Esophagus (tissue), 2 donors: Measurements from ENCODE around the gene OTOL1. TPM values are rescaled to one million over a fixed set of nuclear protein-coding genes. Genes with fewer than 3 reads are reported as not detected.

ENCODE experiments used
- H3K27ac ChIP-seq, 2 donors: one replicate each; pipeline ENCODE4 v1.5.1; 2013; ENCODE audit warnings: low read depth in 2 of 2, mild to moderate bottlenecking in 2 of 2, inconsistent platforms in 1 of 2, low read length in 1 of 2, moderate library complexity in 1 of 2
- H3K27me3 ChIP-seq, 2 donors: one replicate each; pipeline ENCODE4 v1.6.1; 2013; ENCODE audit warnings: low read length in 2 of 2, control low read depth in 1 of 2, mild to moderate bottlenecking in 1 of 2; ENCODE audit not compliant: insufficient read depth in 2 of 2, control insufficient read depth in 1 of 2
- H3K36me3 ChIP-seq, 2 donors: one replicate each; pipeline ENCODE4 v1.6.1; 2013; ENCODE audit warnings: low read length in 1 of 2; ENCODE audit not compliant: control insufficient read depth in 2 of 2, insufficient read depth in 2 of 2
- H3K4me1 ChIP-seq, 2 donors: one replicate each; pipeline ENCODE4 v1.6.1; 2013; ENCODE audit warnings: low read length in 1 of 2; ENCODE audit not compliant: control insufficient read depth in 2 of 2, insufficient read depth in 2 of 2
- H3K4me3 ChIP-seq, 2 donors: one replicate each; pipeline ENCODE4 v1.5.1; 2013; ENCODE audit warnings: low read length in 2 of 2, mild to moderate bottlenecking in 2 of 2, low read depth in 1 of 2, moderate library complexity in 1 of 2
- H3K9me3 ChIP-seq, 2 donors: one replicate each; pipeline ENCODE4 v1.6.1; 2013; ENCODE audit warnings: mild to moderate bottlenecking in 2 of 2, low read depth in 1 of 2, low read length in 1 of 2, moderate library complexity in 1 of 2; ENCODE audit not compliant: control insufficient read depth in 2 of 2, insufficient read depth in 1 of 2
- WGBS, 2 donors: extraction: QIAGEN DNeasy Blood & Tissue Kit; methylation state at CpG; one replicate each; pipeline ENCODE4 v1.1.7; 2013; 5-methylcytosine and 5-hydroxymethylcytosine counted together
- polyA plus RNA-seq, 2 donors: library from polyadenylated mRNA; stranded (reverse); fragments of 200-250 nt; gene quantifications; one replicate each; pipeline ENCODE4 v1.2.3, GENCODE V29; 2013
- donor health status: healthy with polysubstance abuse.
- donor health status: Bipolar disorder and iron deficiency.

Gene OTOL1
- polyA plus RNA-seq, 2 donors, result not detected

- Histone ChIP-seq H3K9me3 (no peaks in the 10 kb centered on the region), H3K36me3 (no peaks in the 10 kb centered on the region), H3K27me3 (no peaks in the 10 kb centered on the region), H3K27ac (no peak overlapping the region), H3K4me1 (no peaks in the 10 kb centered on the region), H3K4me3 (no peak overlapping the region)
- WGBS, 2 donors, result 47 to 64% methylated on average over 6 of the region's 6 CpGs
Measured at GRCh38 chr3:161510510-161511260, 14.1 kb downstream of the OTOL1 start.

GRCh38 chr3:161523916-161524315 lies 27.3 kb downstream of the OTOL1 start:
- H3K9me3 ChIP-seq, result no peaks in the 10 kb centered on the region
- WGBS, 2 donors, result 90 to 92% methylated on average over 1 of the region's 1 CpG
- H3K27me3 ChIP-seq, result no peaks in the 10 kb centered on the region
- no peaks in the 10 kb centered on the region for H3K4me1 ChIP-seq
- no peaks in the 10 kb centered on the region for H3K36me3 ChIP-seq
- H3K27ac ChIP-seq, result no peak overlapping the region
- H3K4me3 ChIP-seq, result no peak overlapping the region

GRCh38 chr3:161531930-161532329 lies 35.3 kb downstream of the OTOL1 start:
- Histone ChIP-seq H3K4me1 (no peaks in the 10 kb centered on the region), H3K27me3 (no peaks in the 10 kb centered on the region), H3K9me3 (no peaks in the 10 kb centered on the region), H3K27ac (no peak overlapping the region), H3K36me3 (no peaks in the 10 kb centered on the region), H3K4me3 (no peak overlapping the region)
- WGBS, 2 donors, result 58 to 62% methylated on average over 1 of the region's 1 CpG

GRCh38 chr3:161540594-161540993 lies 44.0 kb downstream of the OTOL1 start:
- WGBS, 2 donors, result 58 to 63% methylated on average over 1 of the region's 1 CpG
- H3K27me3 ChIP-seq, result no peaks in the 10 kb centered on the region
- no peaks in the 10 kb centered on the region for H3K4me1 ChIP-seq
- H3K36me3 ChIP-seq, result no peaks in the 10 kb centered on the region
- H3K4me3 ChIP-seq, result no peak overlapping the region
- H3K9me3 ChIP-seq, result no peaks in the 10 kb centered on the region
- no peak overlapping the region for H3K27ac ChIP-seq

- no peaks in the 10 kb centered on the region for H3K27me3 ChIP-seq
- WGBS, 2 donors, result 96 to 100% methylated on average over 1 of the region's 1 CpG
- H3K36me3 ChIP-seq, result no peaks in the 10 kb centered on the region
- H3K9me3 ChIP-seq, result no peaks in the 10 kb centered on the region
- H3K4me1 ChIP-seq, result no peaks in the 10 kb centered on the region
- no peak overlapping the region for H3K27ac ChIP-seq
- no peak overlapping the region for H3K4me3 ChIP-seq
Measured at GRCh38 chr3:161545824-161546223, 49.2 kb downstream of the OTOL1 start.

- no peaks in the 10 kb centered on the region for H3K27me3 ChIP-seq
- no peaks in the 10 kb centered on the region for H3K9me3 ChIP-seq
- H3K4me1 ChIP-seq, result no peaks in the 10 kb centered on the region
- 31 to 44% methylated on average over 4 of the region's 4 CpGs for WGBS, 2 donors
- H3K27ac ChIP-seq, result no peak overlapping the region
- no peak overlapping the region for H3K4me3 ChIP-seq
- H3K36me3 ChIP-seq, result no peaks in the 10 kb centered on the region
Measured at GRCh38 chr3:161548301-161548700, 51.7 kb downstream of the OTOL1 start.

- no peaks in the 10 kb centered on the region for H3K4me1 ChIP-seq
- H3K27ac ChIP-seq, result no peak overlapping the region
- no peaks in the 10 kb centered on the region for H3K9me3 ChIP-seq
- H3K4me3 ChIP-seq, result no peak overlapping the region
- H3K27me3 ChIP-seq, result no peaks in the 10 kb centered on the region
- no peaks in the 10 kb centered on the region for H3K36me3 ChIP-seq
- 45 to 55% methylated on average over 1 of the region's 1 CpG for WGBS, 2 donors
Measured at GRCh38 chr3:161549261-161549660, 52.7 kb downstream of the OTOL1 start.

- Histone ChIP-seq H3K36me3 (no peaks in the 10 kb centered on the region), H3K4me3 (no peak overlapping the region), H3K27ac (no peak overlapping the region), H3K27me3 (no peaks in the 10 kb centered on the region), H3K9me3 (no peaks in the 10 kb centered on the region), H3K4me1 (no peaks in the 10 kb centered on the region)
- WGBS, 2 donors, result 83 to 86% methylated on average over 6 of the region's 6 CpGs
Measured at GRCh38 chr3:161550491-161551195, 54.0 kb downstream of the OTOL1 start.

- Histone ChIP-seq H3K4me3 (no peak overlapping the region), H3K9me3 (no peaks in the 10 kb centered on the region), H3K36me3 (no peaks in the 10 kb centered on the region), H3K27me3 (no peaks in the 10 kb centered on the region), H3K4me1 (no peaks in the 10 kb centered on the region), H3K27ac (no peak overlapping the region)
- WGBS, 2 donors, result 69% methylated on average over 1 of the region's 1 CpG
Measured at GRCh38 chr3:161551697-161552096, 55.1 kb downstream of the OTOL1 start.
